ENCODE results near the gene RGS14. TPM values are rescaled to one million over a fixed set of nuclear protein-coding genes. Genes with fewer than 3 reads are reported as not detected.
A peak's percentile ranks its signal among the peaks of the same experiment; 100 is the strongest.

The RGS14 gene
- total RNA-seq, 1 experiment from 2014 or later = 9.4 TPM

- intact Hi-C loops (cut with micrococcal nuclease) = loop anchor here (1.0 to 5.0 kb wide), 4 partner anchors 34 to 292 kb away; partner anchors contain the start of gene PDLIM7
- H3K79me2 ChIP-seq (ENCODE audit: insufficient read depth, low read length) = no peaks in the 10 kb centered on the region
- H4K20me1 ChIP-seq (ENCODE audit: insufficient read depth) = no peaks in the 10 kb centered on the region
- ChIA-PET RAD21 (ENCODE audit: low non-redundant PET in 1 of 2, low total read pairs in 2 of 2, uncharacterized antibody in 2 of 2, unreplicated experiment in 2 of 2) (interaction anchor here (0.6 to 1.5 kb wide), 7 partner anchors 22 to 93 kb away, joined by 3 to 5 read pairs (median 3); partner anchors contain the start of genes GRK6 (in 1 of the 2) and PDLIM7 (in 1 of the 2)), CTCF (interaction anchor here (0.7 to 5.3 kb wide), 20 partner anchors 10 to 318 kb away, joined by 3 to 85 read pairs (median 6); partner anchors contain the start of genes FGFR4, GRK6, PDLIM7 and PRR7), POLR2A (interaction anchor here (0.8 to 2.4 kb wide), 11 partner anchors 14 to 93 kb away, joined by 3 to 15 read pairs (median 5); partner anchors contain the start of genes GRK6 and PDLIM7)
- H3K4me3 ChIP-seq (replicated peaks in 1 of 2; ENCODE audit: low read depth in 1 of 2, low read length in 2 of 2) = peak overlapping the region; percentile 69 to 82
- H3K9ac ChIP-seq (ENCODE audit: low read length) = peak overlapping the region; percentile 92
- peak overlapping the region; percentile 99 for H3K27ac ChIP-seq (ENCODE audit: low read depth, low read length)
- H3K27me3 ChIP-seq (ENCODE audit: insufficient read depth, low read length) = no peaks in the 10 kb centered on the region
- ATAC-seq = no peak
- H3K36me3 ChIP-seq (ENCODE audit: control insufficient read depth in 1 of 2, insufficient read depth in 2 of 2, low read length in 2 of 2) = no peaks in the 10 kb centered on the region
- DNase-seq (ENCODE audit: low read depth, low spot score) = no peak
- H3K4me2 ChIP-seq (ENCODE audit: low read length) = peak overlapping the region; percentile 97
- H3K9me3 ChIP-seq (ENCODE audit: control insufficient read depth in 1 of 2, insufficient read depth in 1 of 2, low read depth in 1 of 2, low read length in 2 of 2) = no peaks in the 10 kb centered on the region
- H2AFZ ChIP-seq (ENCODE audit: low read depth, low read length, poor library complexity, severe bottlenecking) = no peak overlapping the region
- peaks cover 15 to 37% of the 10 kb centered on the region in 2 experiments for H3K4me1 ChIP-seq (ENCODE audit: control insufficient read depth in 1 of 2, insufficient read depth in 2 of 2, low read length in 2 of 2)
- BruUV-seq (replicated peaks) = no TSS peak
- H3K9me2 ChIP-seq (ENCODE audit: insufficient read depth) = no peaks in the 10 kb centered on the region
- TF ChIP-seq ELF1 (IDR thresholded peaks at IDR 0.05; ENCODE audit: borderline replicate concordance, low read depth) = no peak
- TF ChIP-seq ATF3 (IDR thresholded peaks at IDR 0.05) = no peak
Measured at GRCh38 chr5:177404641-177405179, 47.0 kb downstream of the RGS14 start.

GRCh38 chr5:177405312-177405711 lies 47.6 kb downstream of the RGS14 start:
- no TSS peak for BruUV-seq (replicated peaks)
- no peak for DNase-seq (ENCODE audit: low read depth, low spot score)
- H3K79me2 ChIP-seq (ENCODE audit: insufficient read depth, low read length) = no peaks in the 10 kb centered on the region
- no peak overlapping the region for H3K4me3 ChIP-seq (replicated peaks in 1 of 2; ENCODE audit: low read depth in 1 of 2, low read length in 2 of 2)
- H2AFZ ChIP-seq (ENCODE audit: low read depth, low read length, poor library complexity, severe bottlenecking) = no peak overlapping the region
- H3K27ac ChIP-seq (ENCODE audit: low read depth, low read length) = peak overlapping the region; percentile 99; the same call in 1 of the 2 replicates
- ChIA-PET RAD21 (ENCODE audit: low non-redundant PET in 1 of 2, low total read pairs in 2 of 2, uncharacterized antibody in 2 of 2, unreplicated experiment in 2 of 2) (interaction anchor here in 1 of 2 experiments (1.5 kb wide), 1 partner anchor 40 kb away, joined by 5 read pairs; no protein-coding TSS in a partner anchor), POLR2A (interaction anchor here (1.0 to 2.4 kb wide), 5 partner anchors 19 to 90 kb away, joined by 3 to 15 read pairs (median 4); partner anchors contain the start of gene GRK6), CTCF (interaction anchor here (1.5 to 5.3 kb wide), 5 partner anchors 16 to 49 kb away, joined by 5 to 85 read pairs (median 53); partner anchors contain the start of genes GRK6 and PRR7)
- H3K27me3 ChIP-seq (ENCODE audit: insufficient read depth, low read length) = no peaks in the 10 kb centered on the region
- H3K4me2 ChIP-seq (ENCODE audit: low read length) = no peak overlapping the region
- no peak overlapping the region for H3K9ac ChIP-seq (ENCODE audit: low read length)
- H3K9me2 ChIP-seq (ENCODE audit: insufficient read depth) = no peaks in the 10 kb centered on the region
- peaks cover 15 to 37% of the 10 kb centered on the region in 2 experiments for H3K4me1 ChIP-seq (ENCODE audit: control insufficient read depth in 1 of 2, insufficient read depth in 2 of 2, low read length in 2 of 2)
- no peaks in the 10 kb centered on the region for H4K20me1 ChIP-seq (ENCODE audit: insufficient read depth)
- intact Hi-C loops (cut with micrococcal nuclease) = no loop called here
- no peak for ATAC-seq
- H3K9me3 ChIP-seq (ENCODE audit: control insufficient read depth in 1 of 2, insufficient read depth in 1 of 2, low read depth in 1 of 2, low read length in 2 of 2) = no peaks in the 10 kb centered on the region
- H3K36me3 ChIP-seq (ENCODE audit: control insufficient read depth in 1 of 2, insufficient read depth in 2 of 2, low read length in 2 of 2) = no peaks in the 10 kb centered on the region
- TF ChIP-seq ZFX (IDR thresholded peaks at IDR 0.05) (no peak), REST (IDR thresholded peaks at IDR 0.05; ENCODE audit: low read depth) (no peak), FOSL1 (IDR thresholded peaks at IDR 0.05; ENCODE audit: low read depth) (no peak), ZNF274 (IDR thresholded peaks at IDR 0.05; ENCODE audit: low read depth, low read length) (no peak), EZH2 (IDR thresholded peaks at IDR 0.05) (no peak), CTCF (IDR thresholded peaks at IDR 0.05 in 2 of 3, conservative IDR thresholded peaks at IDR 0.05 in 1 of 3; ENCODE audit: borderline replicate concordance in 1 of 3, insufficient read depth in 1 of 3, low read depth in 2 of 3, low read length in 2 of 3) (no peak), POLR2AphosphoS5 (IDR thresholded peaks at IDR 0.05; ENCODE audit: low read depth, low read length) (no peak), POLR2A (IDR thresholded peaks at IDR 0.05; ENCODE audit: borderline replicate concordance, extremely low read depth, insufficient read depth, insufficient read length) (no peak), JUND (IDR thresholded peaks at IDR 0.05) (no peak), MAX (IDR thresholded peaks at IDR 0.05) (no peak), CBX3 (IDR thresholded peaks at IDR 0.05; ENCODE audit: low read depth) (no peak), CEBPB (IDR thresholded peaks at IDR 0.05; ENCODE audit: low read depth) (no peak)

Data from HCT116 (cell line).